Heart left ventricle (tissue), 16 donors: Measurements from ENCODE around the gene TM9SF1. TPM values are rescaled to one million over a fixed set of nuclear protein-coding genes. Genes with fewer than 3 reads are reported as not detected.
"Not testable (repeated sequence)": the region's sequence is repeated elsewhere in the genome, so short reads cannot be mapped to it uniquely, and the experiment has no call there.

Experiments used
- ATAC-seq, 4 donors: fragments of 200-7000 bp; cut with Tn5 transposase; one replicate each; pipeline ENCODE4 v1.9.1; 2020 to 2022; ENCODE audit warnings: moderate library complexity in 4 of 4, mild to moderate bottlenecking in 3 of 4, moderate number of reproducible peaks in 1 of 4
- DNase-seq, 5 donors: peaks; one replicate each; pipeline ENCODE4 v3.0.0-alpha.2; 2020
- H3K27ac ChIP-seq, 12 donors: fragments of 200-600 bp; sonication (generic) in 4 of 12; one replicate each; pipeline versions ENCODE4 v1.5.0 to v1.8.0; 2016 to 2022; ENCODE audit warnings: mild to moderate bottlenecking in 2 of 12
- H3K27me3 ChIP-seq, 9 donors: fragments of 200-600 bp; sonication (generic) in 2 of 9; one replicate each; pipeline versions ENCODE4 v1.5.1 to v1.8.0; 2016 to 2022; ENCODE audit warnings: mild to moderate bottlenecking in 3 of 9
- H3K36me3 ChIP-seq, 9 donors: fragments of 200-600 bp; sonication (generic) in 2 of 9; one replicate each; pipeline versions ENCODE4 v1.5.0 to v1.8.0; 2018 to 2022; ENCODE audit warnings: mild to moderate bottlenecking in 2 of 9
- H3K4me1 ChIP-seq, 12 donors: fragments of 200-600 bp; sonication (generic) in 4 of 12; one replicate each; pipeline versions ENCODE4 v1.5.0 to v1.8.0; 2016 to 2022; ENCODE audit warnings: mild to moderate bottlenecking in 3 of 12
- H3K4me3 ChIP-seq, 12 donors: fragments of 200-600 bp; sonication (generic) in 4 of 12; one replicate each; pipeline versions ENCODE4 v1.5.0 to v1.8.0; 2017 to 2022; ENCODE audit warnings: mild to moderate bottlenecking in 9 of 12, moderate library complexity in 4 of 12
- H3K9me3 ChIP-seq, 12 donors: fragments of 200-600 bp; sonication (generic) in 4 of 12; one replicate each; pipeline versions ENCODE4 v1.5.0 to v1.8.0; 2016 to 2022; ENCODE audit warnings: mild to moderate bottlenecking in 1 of 12
- POLR2A ChIP-seq, 2 donors: fragments of 450-650 bp; IDR thresholded peaks; one replicate each; pipeline ENCODE4 v1.6.1; 2017; ENCODE audit warnings: antibody characterized with exemption in 2 of 2, mild to moderate bottlenecking in 2 of 2, moderate library complexity in 2 of 2
- WGBS, 4 donors: extraction: QIAGEN DNeasy Blood & Tissue Kit in 2 of 4; methylation state at CpG; one replicate each; pipeline versions ENCODE4 v1.1.5 to v1.1.7; 2013 to 2018; 5-methylcytosine and 5-hydroxymethylcytosine counted together
- intact Hi-C, 10 donors: fragments of 100-400 bp; cut with DNase I; formaldehyde crosslinking; loops; one replicate each; pipeline versions ENCODE4 v1.11.1 to v1.14.2; 2022
- polyA plus RNA-seq, 2 donors: library from polyadenylated mRNA; stranded (reverse); fragments of 200-250 nt; gene quantifications; one replicate each; pipeline ENCODE4 v1.2.3, GENCODE V29; 2013
- total RNA-seq, 9 donors: library from RNA; depleted of rRNA in 2 of 9; stranded (reverse); fragments of >200 nt in 2 of 9; fragmentation: NEBNext Ultra II Directional in 3 of 9; extraction: Animal tissue kit (Norgen Biotek cat#: 25700) in 3 of 9; gene quantifications; one replicate each; pipeline versions ENCODE4 v1.1.0 to v1.2.4, GENCODE V29; 2016 to 2023
- TF ChIP-seq, protein P1 (sequence below), 12 donors: fragments of 200-600 bp; sonication (generic) in 4 of 12; IDR thresholded peaks; one replicate each; pipeline versions ENCODE4 v1.5.0 to v1.8.0; 2018 to 2022; ENCODE audit warnings: antibody characterized with exemption in 12 of 12, mild to moderate bottlenecking in 5 of 12
- donor health status: ischemic (EF 13 %, LVEDD 7.1; RV severe dilation, severe dysfunction).
- donor health status: healthy with polysubstance abuse.
- donor health status: DM: no; HTN: yes; CAD: no.
- donor health status: DM: no; HTN: no; CAD: no.
- donor health status: ischemic (EF 25% LVEDD 6.9; RV normal size, moderate dysfunction).
- donor health status: ischemic (EF 25% LVEDD 5.7; RV mildly dilated, moderate dysfunction).
- donor health status: healthy.
- donor health status: DM: yes; HTN: yes; CAD: no.
- donor health status: ischemic (EF 35%, LVEDD 5.7; RV mildly dilated, moderate dysfunction).
- donor health status: nonischemic (EF 11% LVEDD 7.7; RV severe dilation, severe dysfunction).
- donor health status: DM: yes; HTN: yes; CAD: no.
- donor health status: PGD.
- donor health status: ischemic (EF 29% LVEDD 5.4; RV normal size, mild dysfunction).
- donor health status: nonischemic (EF 23%, LVEDD 6.1; RV moderate dilation, normal function).

Gene TM9SF1
- total and polyA plus RNA-seq, 11 donors = 6.1 to 52.8 (median 26.3) TPM

DNA sequence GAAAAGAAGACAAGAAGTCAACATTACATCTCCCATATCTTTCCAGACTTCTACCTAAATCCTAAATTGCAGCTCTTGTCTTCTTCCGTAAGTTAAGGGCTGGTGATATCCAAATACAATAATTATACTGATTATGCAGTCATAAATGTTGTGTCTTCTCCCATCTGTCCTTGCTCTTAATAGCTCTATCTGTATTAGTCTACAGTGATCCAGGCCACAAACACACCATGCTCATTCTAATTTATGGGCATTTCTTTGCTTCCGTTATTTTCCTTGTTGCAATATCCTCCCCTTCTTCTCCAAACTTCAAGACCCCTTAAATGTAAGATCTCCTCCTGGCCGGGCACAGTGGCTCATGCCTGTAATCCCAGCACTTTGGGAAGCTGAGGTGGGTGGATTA lies 24.3 kb upstream of the TM9SF1 start:
- Histone ChIP-seq H3K4me3 (no peak overlapping the region), H3K9me3 (no peaks in the 10 kb centered on the region), H3K27me3 (no peaks in the 10 kb centered on the region), H3K36me3 (peaks cover 0 to 23% (median 11%) of the 10 kb centered on the region in 9 donors), H3K27ac (no peak overlapping the region), H3K4me1 (peaks cover 0 to 18% (median 11%) of the 10 kb centered on the region in 12 donors)
- ATAC-seq = no peak
- no peak for DNase-seq
- 57 to 63% (median 62%) methylated on average over 3 of the region's 3 CpGs for WGBS, 4 donors
- TF ChIP-seq POLR2A (IDR thresholded peaks at IDR 0.05) = no peak
- TF ChIP-seq, protein P1, sequence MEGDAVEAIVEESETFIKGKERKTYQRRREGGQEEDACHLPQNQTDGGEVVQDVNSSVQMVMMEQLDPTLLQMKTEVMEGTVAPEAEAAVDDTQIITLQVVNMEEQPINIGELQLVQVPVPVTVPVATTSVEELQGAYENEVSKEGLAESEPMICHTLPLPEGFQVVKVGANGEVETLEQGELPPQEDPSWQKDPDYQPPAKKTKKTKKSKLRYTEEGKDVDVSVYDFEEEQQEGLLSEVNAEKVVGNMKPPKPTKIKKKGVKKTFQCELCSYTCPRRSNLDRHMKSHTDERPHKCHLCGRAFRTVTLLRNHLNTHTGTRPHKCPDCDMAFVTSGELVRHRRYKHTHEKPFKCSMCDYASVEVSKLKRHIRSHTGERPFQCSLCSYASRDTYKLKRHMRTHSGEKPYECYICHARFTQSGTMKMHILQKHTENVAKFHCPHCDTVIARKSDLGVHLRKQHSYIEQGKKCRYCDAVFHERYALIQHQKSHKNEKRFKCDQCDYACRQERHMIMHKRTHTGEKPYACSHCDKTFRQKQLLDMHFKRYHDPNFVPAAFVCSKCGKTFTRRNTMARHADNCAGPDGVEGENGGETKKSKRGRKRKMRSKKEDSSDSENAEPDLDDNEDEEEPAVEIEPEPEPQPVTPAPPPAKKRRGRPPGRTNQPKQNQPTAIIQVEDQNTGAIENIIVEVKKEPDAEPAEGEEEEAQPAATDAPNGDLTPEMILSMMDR (IDR thresholded peaks at IDR 0.05) = no peak
- intact Hi-C loops = no loop called here

DNA sequence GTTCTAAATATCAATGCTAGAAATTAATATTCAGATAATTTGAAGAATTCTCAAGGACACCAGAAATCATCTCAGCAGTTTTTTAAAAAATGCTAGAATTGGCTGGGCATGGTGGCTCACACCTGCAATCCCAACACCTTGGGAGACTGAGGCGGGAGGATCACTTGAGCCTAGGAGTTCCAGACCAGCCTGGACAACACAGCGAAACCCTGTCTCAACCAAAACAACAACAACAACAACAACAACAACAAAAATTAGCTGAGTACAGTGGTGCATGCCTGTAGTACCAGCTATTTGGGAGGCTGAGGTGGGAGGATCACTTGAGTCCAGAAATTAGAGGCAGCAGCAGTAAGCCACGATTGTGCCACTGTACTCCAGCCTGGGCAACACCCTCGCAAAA lies 23.8 kb upstream of the TM9SF1 start:
- WGBS, 4 donors = 86 to 96% (median 91%) methylated on average over 4 of the region's 4 CpGs
- intact Hi-C loops = no loop called here

GRCh38 chr14:24216876-24217275 lies 21.6 kb upstream of the TM9SF1 start:
- DNase-seq, H3K27me3 ChIP-seq, ATAC-seq, intact Hi-C loops, H3K4me3 ChIP-seq, H3K9me3 ChIP-seq: not testable (repeated sequence)
- Histone ChIP-seq H3K4me1 (peaks cover 3 to 33% (median 18%) of the 10 kb centered on the region in 12 donors), H3K36me3 (peaks cover 0 to 23% (median 12%) of the 10 kb centered on the region in 9 donors), H3K27ac (peak overlapping the region in 1 of 12 donors; percentile 96)
- 91 to 100% (median 98%) methylated on average over 1 of the region's 1 CpG for WGBS, 4 donors

More for the DNA sequence above, 23.8 kb upstream of the TM9SF1 start:
- Histone ChIP-seq H3K36me3 (peaks cover 0 to 23% (median 12%) of the 10 kb centered on the region in 9 donors), H3K27me3 (no peaks in the 10 kb centered on the region), H3K9me3 (no peaks in the 10 kb centered on the region), H3K4me1 (peaks cover 0 to 20% (median 12%) of the 10 kb centered on the region in 12 donors), H3K27ac (no peak overlapping the region), H3K4me3 (no peak overlapping the region)
- no peak for TF ChIP-seq POLR2A (IDR thresholded peaks at IDR 0.05)
- TF ChIP-seq, protein P1 (IDR thresholded peaks at IDR 0.05) = no peak
- ATAC-seq = no peak
- no peak for DNase-seq

- ATAC-seq (no peak), DNase-seq (no peak)
- Histone ChIP-seq H3K4me3 (peak overlapping the region in 9 of 12 donors; percentile 58 to 91 (median 80)), H3K4me1 (peaks cover 3 to 39% (median 20%) of the 10 kb centered on the region in 12 donors), H3K36me3 (peaks cover 0 to 27% (median 14%) of the 10 kb centered on the region in 9 donors), H3K27me3 (no peaks in the 10 kb centered on the region), H3K9me3 (no peaks in the 10 kb centered on the region), H3K27ac (peak overlapping the region in 7 of 12 donors; percentile 74 to 96 (median 87))
- WGBS, 4 donors = 92 to 98% (median 95%) methylated on average over 2 of the region's 2 CpGs
- no peak for TF ChIP-seq POLR2A (IDR thresholded peaks at IDR 0.05)
- TF ChIP-seq, protein P1 (IDR thresholded peaks at IDR 0.05) = no peak
- intact Hi-C loops = no loop called here
Measured at GRCh38 chr14:24216345-24216699, 21.1 kb upstream of the TM9SF1 start.
